Stimulated activated CD8-positive, alpha-beta memory T cell treated with anti-CD3 and anti-CD28 coated beads, Interleukin-7, amount 100 ng/mL, for 24 hours (primary cell): ENCODE measurements around the gene UBE2K.
"Not testable (repeated sequence)": the region's sequence is repeated elsewhere in the genome, so short reads cannot be mapped to it uniquely, and the experiment has no call there.

Experiments
- DNase-seq: peaks from one replicate; pipeline ENCODE4 v3.0.0-alpha.2; 2020; ENCODE audit warnings: low read depth

UBE2K gene

GRCh38 chr4:39730072-39730471 is 32.1 kb downstream of the UBE2K start:
- DNase-seq, result no peak

GRCh38 chr4:39731908-39732307 is 34.0 kb downstream of the UBE2K start:
- no peak for DNase-seq

GRCh38 chr4:39732728-39733127 is 34.8 kb downstream of the UBE2K start:
- DNase-seq, result no peak

GRCh38 chr4:39739591-39739990 is 41.7 kb downstream of the UBE2K start:
- DNase-seq, result not testable (repeated sequence)

GRCh38 chr4:39741401-39741800 is 43.5 kb downstream of the UBE2K start:
- DNase-seq, result no peak

GRCh38 chr4:39745920-39746319 is 48.0 kb downstream of the UBE2K start:
- DNase-seq, result no peak

- DNase-seq, result no peak
These were observed 52.3 kb downstream of the UBE2K start for GRCh38 chr4:39750216-39750615.

- DNase-seq, result no peak
These were observed 56.4 kb downstream of the UBE2K start for GRCh38 chr4:39754309-39754708.

GRCh38 chr4:39756159-39756558 is 58.2 kb downstream of the UBE2K start:
- no peak for DNase-seq

GRCh38 chr4:39758176-39758575 is 60.2 kb downstream of the UBE2K start:
- DNase-seq, result no peak

GRCh38 chr4:39759569-39759968 is 61.6 kb downstream of the UBE2K start:
- no peak for DNase-seq

GRCh38 chr4:39761005-39761667 is 63.2 kb downstream of the UBE2K start:
- DNase-seq, result no peak

- DNase-seq, result no peak
These were observed 66.0 kb downstream of the UBE2K start for GRCh38 chr4:39763714-39764572.

- no peak for DNase-seq
These were observed 72.1 kb downstream of the UBE2K start for GRCh38 chr4:39770005-39770404.

- DNase-seq, result no peak
These were observed 72.5 kb downstream of the UBE2K start for GRCh38 chr4:39770471-39770870.

GRCh38 chr4:39770969-39771724 is 73.2 kb downstream of the UBE2K start:
- DNase-seq, result no peak

GRCh38 chr4:39781988-39782387 is 84.1 kb downstream of the UBE2K start:
- DNase-seq, result not testable (repeated sequence)

GRCh38 chr4:39785083-39785482 is 87.1 kb downstream of the UBE2K start:
- DNase-seq, result no peak

- DNase-seq, result no peak
These were observed 88.9 kb downstream of the UBE2K start for GRCh38 chr4:39786838-39787237.

GRCh38 chr4:39792128-39792527 is 94.2 kb downstream of the UBE2K start:
- DNase-seq, result no peak

- no peak for DNase-seq
These were observed 94.6 kb downstream of the UBE2K start for GRCh38 chr4:39792529-39792928.

- not testable (repeated sequence) for DNase-seq
These were observed 95.0 kb downstream of the UBE2K start for GRCh38 chr4:39792976-39793375.

GRCh38 chr4:39802005-39802404 is 104.1 kb downstream of the UBE2K start:
- no peak for DNase-seq
